HepG2 (cell line): Measurements from ENCODE around the gene TRANK1. TPM values are rescaled to one million over a fixed set of nuclear protein-coding genes. Genes with fewer than 3 reads are reported as not detected.

Experiments used
- ARID2 ChIP-seq: sonication (generic); formaldehyde crosslinking; IDR thresholded peaks from 2 replicates; pipeline ENCODE4 v1.8.1; 2022; ENCODE audit warnings: mild to moderate bottlenecking, missing genetic modification reagents, borderline replicate concordance
- CENPT ChIP-seq: sonication (generic); formaldehyde crosslinking; IDR thresholded peaks from 2 replicates; pipeline ENCODE4 v1.8.0; 2022; ENCODE audit warnings: low read depth, mild to moderate bottlenecking, moderate library complexity, missing genetic modification reagents
- CREBL2 ChIP-seq: sonication (generic); formaldehyde crosslinking; IDR thresholded peaks from 2 replicates; pipeline ENCODE4 v1.8.1; 2023; ENCODE audit warnings: missing genetic modification reagents, mild to moderate bottlenecking, borderline replicate concordance
- FOXA3 ChIP-seq: IDR thresholded peaks from 2 replicates; pipeline ENCODE4 v1.6.1; 2016; ENCODE audit warnings: missing genetic modification reagents, missing compliant biosample characterization
- FOXP4 ChIP-seq: sonication (generic); formaldehyde crosslinking; IDR thresholded peaks from 2 replicates; pipeline ENCODE4 v1.4.0; 2020; ENCODE audit warnings: missing genetic modification reagents
- GABPA ChIP-seq, 2 experiments: IDR thresholded peaks; 2 replicates each; pipeline ENCODE4 v1.6.1; 2011 to 2016; ENCODE audit warnings: low read depth in 2 of 2, low read length in 1 of 2, missing biosample characterization in 1 of 2, missing genetic modification characterization in 1 of 2
- NFATC3 ChIP-seq: sonication (generic); formaldehyde crosslinking; IDR thresholded peaks from 2 replicates; pipeline ENCODE4 v1.5.1; 2020; ENCODE audit warnings: mild to moderate bottlenecking, missing genetic modification reagents
- NFYB ChIP-seq: sonication (generic); formaldehyde crosslinking; IDR thresholded peaks from 2 replicates; pipeline ENCODE4 v1.4.0; 2020; ENCODE audit warnings: missing genetic modification reagents
- RFX1 ChIP-seq: fragments of 450-650 bp; IDR thresholded peaks from 2 replicates; pipeline ENCODE4 v1.6.1; 2017
- SOX13 ChIP-seq, 3 experiments: fragments of 450-650 bp in 1 of 3; sonication (generic) in 1 of 3; formaldehyde crosslinking in 1 of 3; IDR thresholded peaks in 2 of 3; conservative IDR thresholded peaks in 1 of 3; 2 replicates each; pipeline versions ENCODE4 v1.5.0 to v1.6.1; 2016 to 2020; ENCODE audit warnings: antibody characterized with exemption in 1 of 3, mild to moderate bottlenecking in 1 of 3, missing compliant biosample characterization in 1 of 3, missing genetic modification reagents in 1 of 3, moderate library complexity in 1 of 3
- SRSF4 ChIP-seq: fragments of 200-400 bp; formaldehyde crosslinking; IDR thresholded peaks from one replicate; pipeline ENCODE4 v1.6.1; 2018; ENCODE audit warnings: mild to moderate bottlenecking, low read depth, low read length, moderate library complexity; ENCODE audit not compliant: poor library complexity, severe bottlenecking
- ZBED4 ChIP-seq: sonication (generic); formaldehyde crosslinking; IDR thresholded peaks from 2 replicates; pipeline ENCODE4 v1.4.0; 2020; ENCODE audit warnings: missing genetic modification reagents, borderline replicate concordance
- ZBTB2 ChIP-seq: sonication (generic); formaldehyde crosslinking; IDR thresholded peaks from 2 replicates; pipeline ENCODE4 v1.8.0; 2022; ENCODE audit warnings: low read depth, missing genetic modification reagents
- ZNF205 ChIP-seq: IDR thresholded peaks from 2 replicates; pipeline ENCODE4 v1.6.1; 2018; ENCODE audit warnings: missing biosample characterization, missing genetic modification reagents
- ZNF275 ChIP-seq: sonication (generic); formaldehyde crosslinking; IDR thresholded peaks from 2 replicates; pipeline ENCODE4 v1.8.0; 2022; ENCODE audit warnings: missing genetic modification reagents, mild to moderate bottlenecking, inconsistent platforms, borderline replicate concordance
- ZNF691 ChIP-seq: sonication (generic); formaldehyde crosslinking; IDR thresholded peaks from 2 replicates; pipeline ENCODE4 v1.4.0; 2020; ENCODE audit warnings: missing genetic modification reagents, low read depth, mild to moderate bottlenecking, borderline replicate concordance
- ZNF792 ChIP-seq: IDR thresholded peaks from 2 replicates; pipeline ENCODE4 v1.6.1; 2016
- ZNF83 ChIP-seq: sonication (generic); formaldehyde crosslinking; IDR thresholded peaks from 2 replicates; pipeline ENCODE4 v1.4.0; 2020; ENCODE audit warnings: missing genetic modification reagents, mild to moderate bottlenecking, borderline replicate concordance
- ZNF841 ChIP-seq: sonication (generic); formaldehyde crosslinking; IDR thresholded peaks from 2 replicates; pipeline ENCODE4 v1.8.1; 2023; ENCODE audit warnings: missing genetic modification reagents, borderline replicate concordance
- polyA plus RNA-seq, 8 experiments: library from polyadenylated mRNA; depleted of rRNA in 3 of 8; stranded (reverse) in 7 of 8; unstranded in 1 of 8; fragments of >200 nt; fragmentation: Illumina TruSeq in 4 of 8; extraction: Trizol in 4 of 8; gene quantifications; 2 replicates each; pipeline versions ENCODE4 v1.2.1 to v1.2.3, GENCODE V29; 2011 to 2016; ENCODE audit warnings: low read depth in 4 of 8, missing spikeins in 1 of 8, mixed read lengths in 1 of 8; ENCODE audit not compliant: insufficient read depth in 1 of 8
- total RNA-seq, 5 experiments: library from RNA; depleted of rRNA; stranded (reverse); fragments of >200 nt; fragmentation: Illumina TruSeq; extraction: Trizol; gene quantifications; 2 replicates each; pipeline ENCODE4 v1.2.3, GENCODE V29; 2016; ENCODE audit warnings: low read depth in 1 of 5

The TRANK1 gene
- total and polyA plus RNA-seq, 2 of the 13 experiments (the other 11 are each of a cell fraction or from before 2014, with no cell fraction given), result 0.13 to 0.32 TPM

GRCh38 chr3:36992806-36993325 lies 48.0 kb upstream of the TRANK1 start, which contains the start of gene EPM2AIP1 (continued):
- TF ChIP-seq FOXP4 (CRISPR knock-in tag) (peak; percentile 46), ZNF792 (CRISPR knock-in tag) (peak; percentile 73), ZBED4 (CRISPR knock-in tag) (no peak), ZBTB2 (CRISPR knock-in tag) (no peak; the same call in 1 of the 2 replicates), ZNF83 (peak; percentile 57; the same call in 1 of the 2 replicates), SOX13 (IDR thresholded peaks at IDR 0.05) (no peak), SOX13 (CRISPR knock-in tag; conservative IDR thresholded peaks at IDR 0.05 in 1 of 2, IDR thresholded peaks at IDR 0.05 in 1 of 2) (peak in 1 of 2 experiments; percentile 11; a peak in 1 of 4 replicates), ZNF691 (CRISPR knock-in tag) (no peak), ZNF275 (CRISPR knock-in tag) (no peak), ZNF205 (CRISPR knock-in tag) (0 out of 2 replicates have a peak, but pooled peaks have one; percentile 37), FOXA3 (CRISPR knock-in tag) (no peak), SRSF4 (no peak), ZNF841 (CRISPR knock-in tag) (no peak), GABPA (IDR thresholded peaks at IDR 0.05; ENCODE audit: low read depth, low read length) (no peak), GABPA (CRISPR knock-in tag; IDR thresholded peaks at IDR 0.05; ENCODE audit: low read depth) (no peak), ARID2 (CRISPR knock-in tag) (no peak), NFYB (CRISPR knock-in tag) (no peak), NFATC3 (0 out of 2 replicates have a peak, but pooled peaks have one; percentile 75), CREBL2 (CRISPR knock-in tag) (peak; percentile 94; the same call in 1 of the 2 replicates), RFX1 (no peak), CENPT (CRISPR knock-in tag) (peak; percentile 44; the same call in 1 of the 2 replicates)
